B cell (primary cell): ENCODE measurements around the gene PLA2G4D. TPM values are rescaled to one million over a fixed set of nuclear protein-coding genes. Genes with fewer than 3 reads are reported as not detected.

Experiments used
- ATAC-seq: fragments of 200-7000 bp; cut with Tn5 transposase; one replicate; pipeline ENCODE4 v1.10.0; 2021; ENCODE audit warnings: low read depth, mild to moderate bottlenecking, moderate number of reproducible peaks, moderate library complexity
- CTCF ChIA-PET: fragments of 350-600 bp; sonication (Branson Sonifier 250); formaldehyde crosslinking; loops from one replicate; lab custom pipeline; 2021; ENCODE audit warnings: antibody characterized with exemption, inconsistent platforms; lab: Charles Lee
- POLR2A ChIA-PET: fragments of 350-600 bp; sonication (Branson Sonifier 250); formaldehyde crosslinking; loops from one replicate; lab custom pipeline; 2021; ENCODE audit warnings: antibody characterized with exemption; lab: Charles Lee
- DNase-seq: peaks from one replicate; pipeline ENCODE4 v3.0.0; 2013
- H2AFZ ChIP-seq: 2 replicates; pipeline ENCODE4 v1.6.1; 2012; ENCODE audit warnings: mild to moderate bottlenecking, low read depth, low read length; ENCODE audit not compliant: insufficient read depth, poor library complexity, severe bottlenecking
- H3K27ac ChIP-seq, 2 donors: 1 replicate in 1 of 2; 2 replicates in 1 of 2; pipeline ENCODE4 v1.5.1; 2012 to 2013; ENCODE audit warnings: low read length in 2 of 2, mild to moderate bottlenecking in 2 of 2, moderate library complexity in 1 of 2
- H3K27me3 ChIP-seq, 4 experiments: fragments of 200-600 bp in 1 of 4; sonication (generic) in 1 of 4; replicated peaks in 1 of 4; 1 replicate in 2 of 4; 2 replicates in 2 of 4; pipeline versions ENCODE4 v1.6.1 to v1.7.0; 2013 to 2016; ENCODE audit warnings: low read length in 3 of 4, mild to moderate bottlenecking in 2 of 4, mixed read lengths in 1 of 4, moderate library complexity in 1 of 4; ENCODE audit not compliant: insufficient read depth in 4 of 4, control insufficient read depth in 3 of 4; ENCODE audit errors: control extremely low read depth in 1 of 4
- H3K36me3 ChIP-seq, 2 experiments: replicated peaks in 1 of 2; 1 replicate in 1 of 2; 2 replicates in 1 of 2; pipeline versions ENCODE4 v1.6.1 to v1.7.1; 2013; ENCODE audit warnings: low read length in 1 of 2; ENCODE audit not compliant: insufficient read depth in 2 of 2, control insufficient read depth in 1 of 2; ENCODE audit errors: control extremely low read depth in 1 of 2, extremely low read depth in 1 of 2
- H3K4me1 ChIP-seq, 2 donors: fragments of 200-600 bp in 1 of 2; sonication (generic) in 1 of 2; 1 replicate in 1 of 2; 2 replicates in 1 of 2; pipeline versions ENCODE4 v1.5.1 to v1.6.1; 2013 to 2017; ENCODE audit warnings: low read length in 2 of 2; ENCODE audit not compliant: control insufficient read depth in 2 of 2, insufficient read depth in 2 of 2
- H3K4me2 ChIP-seq: replicated peaks from 2 replicates; pipeline ENCODE3; 2012; ENCODE audit warnings: mild to moderate bottlenecking, low read depth, low read length; ENCODE audit not compliant: poor library complexity, severe bottlenecking
- H3K4me3 ChIP-seq, 5 experiments: fragments of 200-600 bp in 1 of 5; sonication (generic) in 1 of 5; 1 replicate in 3 of 5; 2 replicates in 2 of 5; pipeline versions ENCODE4 v1.5.1 to v1.7.0; 2011 to 2016; ENCODE audit warnings: low read length in 4 of 5, mild to moderate bottlenecking in 4 of 5, low read depth in 2 of 5, control low read depth in 1 of 5, moderate library complexity in 1 of 5; ENCODE audit not compliant: insufficient read depth in 1 of 5; ENCODE audit errors: control extremely low read depth in 1 of 5, extremely low read depth in 1 of 5
- H3K79me2 ChIP-seq: fragments of 200-600 bp; sonication (generic); one replicate; pipeline ENCODE4 v1.6.0; 2016; ENCODE audit warnings: low read length; ENCODE audit not compliant: control insufficient read depth, insufficient read depth
- H3K9ac ChIP-seq: fragments of 200-600 bp; sonication (generic); 2 replicates; pipeline ENCODE4 v1.6.1; 2017; ENCODE audit warnings: mild to moderate bottlenecking, low read length, moderate library complexity
- H3K9me3 ChIP-seq, 3 donors: one replicate each; pipeline versions ENCODE4 v1.6.1 to v1.7.1; 2013; ENCODE audit warnings: low read length in 2 of 3; ENCODE audit not compliant: control insufficient read depth in 2 of 3, insufficient read depth in 1 of 3; ENCODE audit errors: control extremely low read depth in 1 of 3
- H4K20me1 ChIP-seq: 2 replicates; pipeline ENCODE4 v1.6.0; 2012; ENCODE audit warnings: mild to moderate bottlenecking, low read length; ENCODE audit not compliant: insufficient read depth, control insufficient read depth, poor library complexity, severe bottlenecking
- H3K27ac Mint-ChIP-seq: one replicate; pipeline ENCODE4 v1.8.0; 2021; ENCODE audit warnings: mixed read lengths
- H3K27me3 Mint-ChIP-seq: one replicate; pipeline ENCODE4 v1.8.0; 2021; ENCODE audit warnings: mixed read lengths
- H3K4me1 Mint-ChIP-seq: one replicate; pipeline ENCODE4 v1.8.0; 2021; ENCODE audit warnings: mixed read lengths
- H3K4me3 Mint-ChIP-seq: one replicate; pipeline ENCODE4 v1.8.0; 2021; ENCODE audit warnings: mixed read lengths
- H3K9me3 Mint-ChIP-seq: one replicate; pipeline ENCODE4 v1.8.0; 2022; ENCODE audit warnings: mixed read lengths; ENCODE audit not compliant: insufficient read depth
- CTCF ChIP-seq: fragments of 200-600 bp; IDR thresholded peaks from one replicate; pipeline ENCODE4 v1.8.0; 2022; ENCODE audit warnings: antibody characterized with exemption, mild to moderate bottlenecking
- EZH2 ChIP-seq: IDR thresholded peaks from 2 replicates; pipeline ENCODE4 v1.6.1; 2012; ENCODE audit warnings: borderline replicate concordance, low read depth, mild to moderate bottlenecking, moderate library complexity, low read length; ENCODE audit not compliant: insufficient read depth, poor library complexity, severe bottlenecking
- WGBS: methylation state at CpG from one replicate; pipeline ENCODE4 v1.1.5; 2013; ENCODE audit warnings: missing lambda C conversion rate; ENCODE audit not compliant: insufficient coverage; 5-methylcytosine and 5-hydroxymethylcytosine counted together
- intact Hi-C: fragments of 100-400 bp; cut with micrococcal nuclease; formaldehyde crosslinking; loops from one replicate; pipeline ENCODE4 v1.10.0; 2022
- polyA plus RNA-seq: library from polyadenylated mRNA; depleted of rRNA; stranded (reverse); fragments of >200 nt; gene quantifications from 2 replicates; pipeline ENCODE4 v1.2.3, GENCODE V29; 2012
- total RNA-seq, 2 donors: library from RNA; stranded (reverse); fragments of 120-200 nt in 1 of 2; gene quantifications; 1 replicate in 1 of 2; 2 replicates in 1 of 2; pipeline versions ENCODE4 v1.2.3 to v1.2.4, GENCODE V29; 2013 to 2022

The PLA2G4D gene
- total and polyA plus RNA-seq, 2 donors (not counting 1 experiment from before 2014, with no cell fraction given), result not detected

DNA sequence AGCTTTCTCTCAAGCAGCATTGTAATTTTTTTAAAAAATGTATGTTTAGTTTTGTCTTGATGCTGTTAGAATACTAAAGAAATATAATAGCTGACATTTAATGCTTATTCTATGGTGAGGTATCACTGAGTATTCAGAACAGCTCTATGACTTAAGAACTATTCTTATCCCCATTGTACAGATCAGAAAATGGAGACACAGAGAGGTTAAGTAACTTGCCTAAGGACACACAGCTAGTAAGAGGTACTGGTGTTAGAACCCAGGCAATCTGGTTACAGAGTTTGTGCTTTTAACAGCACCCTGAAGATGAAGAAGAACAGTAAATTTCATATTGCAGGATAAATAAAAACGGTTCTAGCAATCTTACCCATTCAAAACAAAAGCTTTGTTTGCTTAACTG lies 15.5 kb downstream of the PLA2G4D start:
- H3K27ac Mint-ChIP-seq, result no peak overlapping the region
- TF ChIP-seq CTCF (no peak), EZH2 (no peak)
- POLR2A ChIA-PET, result no interaction called here
- Histone ChIP-seq H3K27me3 (peaks cover 0 to 4% (median 2%) of the 10 kb centered on the region in 4 experiments), H3K27ac (no peak overlapping the region), H4K20me1 (no peaks in the 10 kb centered on the region), H3K4me2 (no peak overlapping the region), H3K4me1 (no peaks in the 10 kb centered on the region), H3K9ac (no peak overlapping the region), H3K9me3 (no peaks in the 10 kb centered on the region), H3K79me2 (no peaks in the 10 kb centered on the region), H2AFZ (no peak overlapping the region), H3K36me3 (no peaks in the 10 kb centered on the region), H3K4me3 (no peak overlapping the region)
- H3K4me1 Mint-ChIP-seq, result no peaks in the 10 kb centered on the region
- H3K9me3 Mint-ChIP-seq, result no peaks in the 10 kb centered on the region
- intact Hi-C loops, result no loop called here
- H3K27me3 Mint-ChIP-seq, result peaks cover 8% of the 10 kb centered on the region
- CTCF ChIA-PET, result interaction anchor here (0.7 to 9.7 kb wide), 3 partner anchors 21 to 92 kb away, joined by 3 to 113 read pairs (median 3); no protein-coding TSS in a partner anchor
- ATAC-seq (no peak), DNase-seq (no peak)
- no CpG with 5 or more reads among the region's 1 CpG for WGBS
- no peak overlapping the region for H3K4me3 Mint-ChIP-seq

DNA sequence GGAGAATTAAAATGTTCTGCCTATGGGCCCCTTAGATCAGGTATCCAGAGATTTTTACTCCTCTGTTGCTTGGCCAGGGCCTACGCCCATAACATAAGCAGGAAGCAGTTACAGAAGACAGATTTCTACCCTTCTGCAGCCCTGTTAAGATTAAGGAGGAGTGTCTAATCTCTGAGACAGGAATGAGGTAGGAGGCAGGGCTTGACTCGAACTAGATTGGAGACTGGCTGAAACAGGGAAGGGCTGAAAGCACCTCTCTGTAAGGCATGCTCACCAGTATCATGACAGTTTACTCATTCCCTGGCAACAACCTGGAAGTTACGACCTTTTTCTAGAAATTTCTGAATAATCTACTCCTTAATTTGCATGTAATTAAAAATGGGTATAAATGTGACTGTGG lies 16.7 kb downstream of the PLA2G4D start:
- Histone ChIP-seq H3K4me3 (no peak overlapping the region), H3K9ac (no peak overlapping the region), H3K27me3 (no peaks in the 10 kb centered on the region), H4K20me1 (no peaks in the 10 kb centered on the region), H3K9me3 (no peaks in the 10 kb centered on the region), H3K27ac (no peak overlapping the region), H3K79me2 (no peaks in the 10 kb centered on the region), H3K36me3 (no peaks in the 10 kb centered on the region), H3K4me2 (no peak overlapping the region), H2AFZ (no peak overlapping the region), H3K4me1 (no peaks in the 10 kb centered on the region)
- CTCF ChIA-PET, result interaction anchor here (0.9 to 9.7 kb wide), 2 partner anchors 88 to 91 kb away, joined by 3 to 113 read pairs; no protein-coding TSS in a partner anchor
- DNase-seq (no peak), ATAC-seq (no peak)
- peaks cover 13% of the 10 kb centered on the region for H3K27me3 Mint-ChIP-seq
- POLR2A ChIA-PET, result no interaction called here
- 71% methylated on average over 1 of the region's 3 CpGs for WGBS
- no peaks in the 10 kb centered on the region for H3K4me1 Mint-ChIP-seq
- intact Hi-C loops, result no loop called here
- H3K9me3 Mint-ChIP-seq, result no peaks in the 10 kb centered on the region
- TF ChIP-seq EZH2 (no peak), CTCF (no peak)
- H3K27ac Mint-ChIP-seq, result no peak overlapping the region
- no peak overlapping the region for H3K4me3 Mint-ChIP-seq
